Gastroesophageal sphincter (tissue), 4 donors: Measurements from ENCODE around the gene EHHADH. TPM values are rescaled to one million over a fixed set of nuclear protein-coding genes. Genes with fewer than 3 reads are reported as not detected.

Experiments used
- ATAC-seq: fragments of 150-250 bp; one replicate; pipeline ENCODE4 v1.9.1; 2016; ENCODE audit warnings: mild to moderate bottlenecking, moderate library complexity
- H3K27ac ChIP-seq, 4 donors: fragments of 200-600 bp; sonication (generic) in 3 of 4; 1 replicate in 3 of 4; 2 replicates in 1 of 4; pipeline ENCODE4 v1.5.1; 2016 to 2019
- H3K27me3 ChIP-seq: fragments of 200-600 bp; sonication (generic); one replicate; pipeline ENCODE4 v1.5.1; 2019
- H3K36me3 ChIP-seq, 2 donors: fragments of 200-600 bp; sonication (generic); one replicate each; pipeline ENCODE4 v1.5.1; 2019; ENCODE audit warnings: control low read depth in 1 of 2
- H3K4me1 ChIP-seq, 3 donors: fragments of 200-600 bp; sonication (generic); 1 replicate in 2 of 3; 2 replicates in 1 of 3; pipeline ENCODE4 v1.5.1; 2016 to 2019; ENCODE audit warnings: control low read depth in 2 of 3
- H3K4me3 ChIP-seq, 2 donors: fragments of 200-600 bp; sonication (generic); one replicate each; pipeline ENCODE4 v1.5.1; 2019; ENCODE audit warnings: mild to moderate bottlenecking in 1 of 2, moderate library complexity in 1 of 2
- H3K9me3 ChIP-seq, 3 donors: fragments of 200-600 bp; sonication (generic); one replicate each; pipeline ENCODE4 v1.5.1; 2017 to 2019; ENCODE audit warnings: control low read depth in 2 of 3
- CTCF ChIP-seq, 4 experiments: fragments of 200-600 bp in 2 of 4; fragments of 450-650 bp in 2 of 4; sonication (generic) in 1 of 4; IDR thresholded peaks; one replicate each; pipeline ENCODE4 v1.5.1; 2017 to 2019; ENCODE audit warnings: antibody characterized with exemption in 4 of 4, mild to moderate bottlenecking in 2 of 4, moderate library complexity in 2 of 4
- EP300 ChIP-seq: sonication (generic); formaldehyde crosslinking; IDR thresholded peaks from one replicate; pipeline ENCODE4 v1.6.1; 2017; ENCODE audit warnings: antibody characterized with exemption, mild to moderate bottlenecking
- POLR2A ChIP-seq, 2 donors: fragments of 450-650 bp; IDR thresholded peaks; one replicate each; pipeline ENCODE4 v1.6.1; 2017; ENCODE audit warnings: antibody characterized with exemption in 2 of 2, mild to moderate bottlenecking in 2 of 2, moderate library complexity in 1 of 2
- POLR2AphosphoS5 ChIP-seq: sonication (generic); formaldehyde crosslinking; IDR thresholded peaks from one replicate; pipeline ENCODE4 v1.6.1; 2017; ENCODE audit warnings: antibody characterized with exemption
- WGBS, 2 donors: methylation state at CpG; one replicate each; pipeline ENCODE4 v1.1.5; 2018; ENCODE audit warnings: low coverage in 1 of 2; 5-methylcytosine and 5-hydroxymethylcytosine counted together
- total RNA-seq, 4 donors: library from RNA; depleted of rRNA; stranded (reverse); fragments of >200 nt; gene quantifications; one replicate each; pipeline ENCODE4 v1.1.0, GENCODE V29; 2016

EHHADH gene
- total RNA-seq, 4 donors from 2014 or later: 2.6 to 7.2 (median 4.3) TPM

GRCh38 chr3:185151101-185151963 is 102.5 kb downstream of the EHHADH start:
- H3K27me3 ChIP-seq: no peaks in the 10 kb centered on the region
- peaks cover 0 to 67% (median 0%) of the 10 kb centered on the region in 3 donors for H3K4me1 ChIP-seq
- no peak for TF ChIP-seq POLR2AphosphoS5
- no peak for TF ChIP-seq EP300
- TF ChIP-seq POLR2A (IDR thresholded peaks at IDR 0.05): no peak
- no peak for TF ChIP-seq CTCF (IDR thresholded peaks at IDR 0.05)
- H3K4me3 ChIP-seq: peak overlapping the region; percentile 45 to 70
- H3K27ac ChIP-seq: peak overlapping the region; percentile 61 to 95 (median 92)
- H3K36me3 ChIP-seq: no peaks in the 10 kb centered on the region
- no peaks in the 10 kb centered on the region for H3K9me3 ChIP-seq
- WGBS, 2 donors: 19 to 22% methylated on average over 8 of the region's 8 CpGs
- ATAC-seq: no peak

- H3K4me1 ChIP-seq: peaks cover 0 to 70% (median 0%) of the 10 kb centered on the region in 3 donors
- TF ChIP-seq POLR2AphosphoS5: no peak
- TF ChIP-seq EP300: no peak
- no peak for TF ChIP-seq CTCF (IDR thresholded peaks at IDR 0.05)
- TF ChIP-seq POLR2A (IDR thresholded peaks at IDR 0.05): no peak
- WGBS, 2 donors: 20 to 38% methylated on average over 1 of the region's 1 CpG
- ATAC-seq: no peak
- peak overlapping the region; percentile 45 to 70 for H3K4me3 ChIP-seq
- H3K36me3 ChIP-seq: no peaks in the 10 kb centered on the region
- H3K27me3 ChIP-seq: no peaks in the 10 kb centered on the region
- no peaks in the 10 kb centered on the region for H3K9me3 ChIP-seq
- H3K27ac ChIP-seq: peak overlapping the region; percentile 61 to 95 (median 92)
Measured at GRCh38 chr3:185150561-185150960, 103.3 kb downstream of the EHHADH start.

GRCh38 chr3:185149591-185149990 is 104.3 kb downstream of the EHHADH start:
- Histone ChIP-seq H3K27ac (peak overlapping the region; percentile 61 to 95 (median 92)), H3K36me3 (no peaks in the 10 kb centered on the region), H3K4me3 (no peak overlapping the region), H3K4me1 (peaks cover 0 to 80% (median 0%) of the 10 kb centered on the region in 3 donors), H3K9me3 (no peaks in the 10 kb centered on the region), H3K27me3 (no peaks in the 10 kb centered on the region)
- 4 to 26% methylated on average over 3 of the region's 3 CpGs for WGBS, 2 donors
- TF ChIP-seq POLR2AphosphoS5 (no peak), CTCF (IDR thresholded peaks at IDR 0.05) (no peak), EP300 (no peak), POLR2A (IDR thresholded peaks at IDR 0.05) (no peak)
- ATAC-seq: no peak

GRCh38 chr3:185145511-185145910 is 108.3 kb downstream of the EHHADH start:
- Histone ChIP-seq H3K27ac (peak overlapping the region in 1 of 4 donors; percentile 57), H3K9me3 (no peaks in the 10 kb centered on the region), H3K36me3 (no peaks in the 10 kb centered on the region), H3K4me3 (no peak overlapping the region), H3K4me1 (peaks cover 0 to 76% (median 0%) of the 10 kb centered on the region in 3 donors), H3K27me3 (no peaks in the 10 kb centered on the region)
- whole genome bisulfite sequencing, 2 donors: 71 to 81% methylated on average over 3 to 6 of the region's 6 CpGs
- ATAC-seq: no peak
- TF ChIP-seq POLR2AphosphoS5 (no peak), EP300 (no peak), CTCF (IDR thresholded peaks at IDR 0.05) (no peak), POLR2A (IDR thresholded peaks at IDR 0.05) (no peak)

- WGBS, 2 donors: 52 to 66% methylated on average over 2 to 3 of the region's 3 CpGs
- Histone ChIP-seq H3K36me3 (no peaks in the 10 kb centered on the region), H3K27ac (peak overlapping the region in 3 of 4 donors; percentile 29 to 57 (median 50)), H3K9me3 (no peaks in the 10 kb centered on the region), H3K4me3 (no peak overlapping the region), H3K4me1 (peaks cover 0 to 69% (median 0%) of the 10 kb centered on the region in 3 donors), H3K27me3 (no peaks in the 10 kb centered on the region)
- no peak for TF ChIP-seq POLR2A (IDR thresholded peaks at IDR 0.05)
- no peak for TF ChIP-seq CTCF (IDR thresholded peaks at IDR 0.05)
- TF ChIP-seq EP300: no peak
- no peak for TF ChIP-seq POLR2AphosphoS5
- no peak for ATAC-seq
Measured at GRCh38 chr3:185144784-185145183, 109.1 kb downstream of the EHHADH start.
